Suppressor macrophage treated with lipopolysaccharide for 1 hour (primary cell): Measurements from ENCODE around the gene FDXACB1.

Experiments used
- DNase-seq, 3 donors: peaks; one replicate each; pipeline ENCODE4 v3.0.0-alpha.2; 2020 to 2022

The FDXACB1 gene

GRCh38 chr11:111841370-111842053 lies 37.5 kb downstream of the FDXACB1 start:
- peak; percentile 87 to 93 (median 92) for DNase-seq

GRCh38 chr11:111840143-111840542 lies 38.8 kb downstream of the FDXACB1 start:
- no peak for DNase-seq

GRCh38 chr11:111838054-111838453 lies 40.9 kb downstream of the FDXACB1 start:
- no peak for DNase-seq

GRCh38 chr11:111837366-111837891 lies 41.5 kb downstream of the FDXACB1 start:
- DNase-seq: no peak

DNA sequence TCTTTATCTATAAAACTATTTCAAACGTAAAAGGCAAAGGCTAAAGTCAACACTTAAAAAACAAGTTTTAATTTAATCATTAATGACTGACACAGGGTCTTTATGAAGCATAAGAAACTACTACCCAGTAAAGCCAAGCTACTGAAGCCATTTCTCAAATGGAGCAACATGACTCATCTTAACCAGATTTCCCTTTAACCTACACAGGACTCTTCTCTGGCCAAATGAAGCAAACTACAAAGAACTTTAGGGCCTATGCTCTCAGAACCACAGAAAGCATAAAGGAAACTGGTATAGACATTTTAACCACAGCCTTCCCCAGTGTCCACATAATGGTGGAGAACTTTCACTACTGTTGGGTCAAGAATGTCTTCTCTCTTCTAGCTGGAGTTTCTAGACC lies 42.2 kb downstream of the FDXACB1 start:
- peak; percentile 5 to 34 (median 23) for DNase-seq

GRCh38 chr11:111836162-111836561 lies 42.8 kb downstream of the FDXACB1 start:
- no peak for DNase-seq

DNA sequence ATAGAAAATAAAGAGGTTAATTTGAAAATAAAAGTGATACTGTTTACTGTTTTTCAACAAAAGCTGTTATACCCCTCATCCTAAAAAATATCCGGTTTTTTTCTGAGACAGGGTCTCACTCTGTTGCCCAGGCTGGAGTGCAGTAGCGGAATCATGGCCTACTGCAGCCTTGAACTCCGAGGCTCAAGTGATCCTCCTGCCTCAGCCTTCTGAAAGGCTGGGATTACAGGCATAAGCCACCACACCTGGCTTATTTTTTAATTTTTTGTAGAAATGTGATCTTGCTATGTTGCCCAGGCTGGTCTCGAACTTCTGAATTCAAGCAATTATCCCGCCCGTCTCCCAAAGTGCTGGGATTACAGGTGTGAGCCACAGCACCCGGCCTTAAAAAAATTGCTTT lies 43.3 kb downstream of the FDXACB1 start:
- DNase-seq: no peak

GRCh38 chr11:111834432-111835163 lies 44.4 kb downstream of the FDXACB1 start:
- DNase-seq: no peak

DNA sequence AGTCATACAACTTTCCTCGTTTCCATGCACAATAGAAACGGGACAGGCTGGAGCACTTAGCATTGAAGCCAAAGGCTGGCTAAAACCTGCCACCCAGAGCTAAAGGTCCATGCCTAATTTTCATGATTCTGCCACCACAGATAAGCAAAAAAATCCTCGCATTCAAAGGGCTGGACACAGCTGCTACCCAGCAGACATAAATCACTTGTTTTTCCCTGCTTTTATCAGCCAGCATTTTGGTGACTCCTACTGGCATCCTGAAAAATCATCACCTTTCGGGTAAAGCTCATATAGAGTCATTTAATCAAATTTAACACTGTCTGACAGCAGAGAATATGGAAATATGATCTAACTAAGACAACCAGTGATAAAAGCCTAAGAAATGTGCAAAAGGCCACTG lies 45.4 kb downstream of the FDXACB1 start:
- no peak for DNase-seq

GRCh38 chr11:111829185-111829968 lies 49.6 kb downstream of the FDXACB1 start:
- no peak for DNase-seq

DNA sequence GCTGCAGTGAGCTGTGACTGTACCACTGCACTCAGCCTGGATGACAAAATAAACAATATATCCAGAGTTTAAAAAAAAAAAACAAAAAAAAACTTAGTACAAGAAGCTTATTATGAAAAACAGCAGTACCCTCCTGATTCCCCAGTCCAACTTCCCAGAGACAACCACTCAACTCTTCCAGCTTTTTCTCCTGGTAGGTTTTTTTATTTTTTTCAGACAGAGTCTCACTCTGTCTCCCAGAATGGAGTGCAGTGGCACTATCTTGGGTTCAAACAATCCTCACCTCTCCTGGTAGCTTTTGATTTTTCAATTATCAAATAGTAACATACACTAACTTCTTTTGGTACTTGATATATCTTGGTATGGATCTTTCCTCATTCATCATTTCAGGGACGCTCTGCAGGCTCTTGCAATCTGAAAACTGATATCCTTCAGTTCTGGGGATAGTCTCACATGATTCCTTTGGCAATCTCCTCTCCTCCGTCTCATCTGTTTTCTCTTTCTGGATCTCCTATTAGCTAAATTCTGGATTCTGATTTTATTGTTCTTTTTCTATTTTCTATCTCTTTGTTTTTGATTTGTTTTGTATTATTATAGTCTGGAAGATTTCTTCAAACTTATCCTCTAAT lies 52.5 kb downstream of the FDXACB1 start:
- no peak for DNase-seq
